Upper lobe of left lung (tissue), 4 donors: Measurements from ENCODE around the gene CA10.

ENCODE experiments used
- POLR2A ChIP-seq, 4 donors: fragments of 450-650 bp; IDR thresholded peaks; one replicate each; pipeline ENCODE4 v1.5.1; 2016 to 2017; ENCODE audit warnings: antibody characterized with exemption in 4 of 4, mild to moderate bottlenecking in 2 of 4
- TF ChIP-seq, protein P1 (sequence below), 6 experiments: fragments of 450-650 bp in 4 of 6; fragments of 200-600 bp in 2 of 6; sonication (generic) in 2 of 6; IDR thresholded peaks; one replicate each; pipeline ENCODE4 v1.5.1; 2016 to 2019; ENCODE audit warnings: antibody characterized with exemption in 6 of 6

DNA sequence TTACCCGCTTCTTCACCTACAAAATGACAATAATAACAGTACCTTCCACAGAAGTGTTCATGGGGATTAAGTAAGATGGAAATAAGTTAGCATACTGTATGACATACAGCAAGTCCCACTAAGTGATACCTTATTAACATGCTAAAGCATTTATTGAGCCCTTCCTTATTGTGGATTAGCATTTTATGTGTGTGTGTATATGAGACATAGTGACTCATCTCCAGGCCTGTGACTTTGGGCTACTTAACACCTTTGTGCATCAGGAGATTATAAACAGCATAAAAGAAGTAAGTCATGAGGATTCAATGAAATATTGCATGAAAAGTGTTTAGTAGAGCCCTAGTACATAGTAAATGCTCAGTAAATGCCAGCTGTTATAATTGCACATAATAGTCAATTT lies 52.9 kb downstream of the CA10 start:
- TF ChIP-seq, protein P1, sequence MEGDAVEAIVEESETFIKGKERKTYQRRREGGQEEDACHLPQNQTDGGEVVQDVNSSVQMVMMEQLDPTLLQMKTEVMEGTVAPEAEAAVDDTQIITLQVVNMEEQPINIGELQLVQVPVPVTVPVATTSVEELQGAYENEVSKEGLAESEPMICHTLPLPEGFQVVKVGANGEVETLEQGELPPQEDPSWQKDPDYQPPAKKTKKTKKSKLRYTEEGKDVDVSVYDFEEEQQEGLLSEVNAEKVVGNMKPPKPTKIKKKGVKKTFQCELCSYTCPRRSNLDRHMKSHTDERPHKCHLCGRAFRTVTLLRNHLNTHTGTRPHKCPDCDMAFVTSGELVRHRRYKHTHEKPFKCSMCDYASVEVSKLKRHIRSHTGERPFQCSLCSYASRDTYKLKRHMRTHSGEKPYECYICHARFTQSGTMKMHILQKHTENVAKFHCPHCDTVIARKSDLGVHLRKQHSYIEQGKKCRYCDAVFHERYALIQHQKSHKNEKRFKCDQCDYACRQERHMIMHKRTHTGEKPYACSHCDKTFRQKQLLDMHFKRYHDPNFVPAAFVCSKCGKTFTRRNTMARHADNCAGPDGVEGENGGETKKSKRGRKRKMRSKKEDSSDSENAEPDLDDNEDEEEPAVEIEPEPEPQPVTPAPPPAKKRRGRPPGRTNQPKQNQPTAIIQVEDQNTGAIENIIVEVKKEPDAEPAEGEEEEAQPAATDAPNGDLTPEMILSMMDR (IDR thresholded peaks at IDR 0.05) = no peak
- TF ChIP-seq POLR2A (IDR thresholded peaks at IDR 0.05) = no peak
